Hypothalamus (tissue), 51 donors: ENCODE results near the gene EME2.
A peak's percentile ranks its signal among the peaks of the same experiment; 100 is the strongest.

Experiments used
- DNase-seq, 51 donors: peaks; one replicate each; lab custom pipeline; 2025; lab: John Stamatoyannopoulos, UW

Gene EME2

DNA sequence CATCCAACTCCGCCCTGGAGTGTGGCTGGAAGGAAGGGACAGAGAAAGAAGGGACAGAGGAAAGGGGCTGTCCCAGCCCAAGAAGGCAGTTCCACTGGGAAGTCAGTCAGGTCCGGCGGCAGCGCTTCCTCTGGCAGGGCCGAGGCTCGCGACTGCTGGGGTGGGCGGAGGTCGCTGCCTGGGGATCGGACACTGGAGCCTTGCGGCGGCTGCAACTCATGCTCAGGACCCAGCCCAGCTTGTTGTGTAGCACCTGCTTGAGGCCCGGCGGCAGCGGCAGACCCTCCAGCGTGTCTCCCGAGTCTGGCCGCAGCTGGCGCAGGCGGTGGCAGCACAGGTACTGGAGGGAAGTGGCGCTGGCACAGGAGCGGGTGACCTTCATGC is 4.4 kb downstream of the EME2 start:
- DNase-seq = no peak

DNA sequence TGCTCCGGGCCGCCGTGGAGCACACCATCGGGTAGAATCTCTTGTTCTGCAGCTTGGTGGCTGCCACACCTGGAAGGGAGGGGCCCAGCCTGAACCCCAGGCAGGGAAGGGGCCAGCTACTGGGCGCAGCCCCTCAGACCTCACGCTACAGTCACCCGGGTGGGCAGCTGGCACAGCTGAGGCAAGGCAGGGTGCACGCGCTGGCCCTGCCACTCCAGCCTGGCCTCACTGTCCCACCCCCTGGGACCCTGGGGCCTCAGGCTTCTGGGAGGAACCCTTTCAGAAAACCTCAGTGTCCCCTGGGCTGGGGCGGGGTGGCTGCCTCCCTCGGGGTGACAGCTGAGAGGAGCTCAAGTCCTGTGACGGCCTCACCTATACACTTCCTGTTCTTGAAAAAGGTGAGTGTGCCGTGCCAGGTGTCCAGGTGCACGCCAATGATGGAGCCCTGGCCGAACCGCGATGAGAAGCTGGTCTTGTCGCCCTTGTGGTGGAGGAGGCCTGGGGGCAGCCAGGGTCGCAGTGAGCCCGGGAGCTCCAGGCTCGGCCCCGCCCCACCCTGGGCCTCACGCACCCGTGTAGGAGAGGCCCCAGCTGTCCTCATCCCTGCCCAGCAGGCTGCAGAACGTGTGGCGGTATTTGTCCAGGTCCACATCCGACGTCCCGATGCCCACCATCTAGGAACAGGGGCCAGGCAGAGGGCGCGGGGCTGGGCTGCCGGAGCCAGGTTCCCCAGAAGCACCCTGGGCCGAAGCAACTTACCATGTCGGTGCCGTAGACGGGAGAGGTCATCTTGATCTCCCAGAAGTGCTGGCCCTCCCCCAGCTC is 5.0 kb downstream of the EME2 start:
- no peak for DNase-seq

DNA sequence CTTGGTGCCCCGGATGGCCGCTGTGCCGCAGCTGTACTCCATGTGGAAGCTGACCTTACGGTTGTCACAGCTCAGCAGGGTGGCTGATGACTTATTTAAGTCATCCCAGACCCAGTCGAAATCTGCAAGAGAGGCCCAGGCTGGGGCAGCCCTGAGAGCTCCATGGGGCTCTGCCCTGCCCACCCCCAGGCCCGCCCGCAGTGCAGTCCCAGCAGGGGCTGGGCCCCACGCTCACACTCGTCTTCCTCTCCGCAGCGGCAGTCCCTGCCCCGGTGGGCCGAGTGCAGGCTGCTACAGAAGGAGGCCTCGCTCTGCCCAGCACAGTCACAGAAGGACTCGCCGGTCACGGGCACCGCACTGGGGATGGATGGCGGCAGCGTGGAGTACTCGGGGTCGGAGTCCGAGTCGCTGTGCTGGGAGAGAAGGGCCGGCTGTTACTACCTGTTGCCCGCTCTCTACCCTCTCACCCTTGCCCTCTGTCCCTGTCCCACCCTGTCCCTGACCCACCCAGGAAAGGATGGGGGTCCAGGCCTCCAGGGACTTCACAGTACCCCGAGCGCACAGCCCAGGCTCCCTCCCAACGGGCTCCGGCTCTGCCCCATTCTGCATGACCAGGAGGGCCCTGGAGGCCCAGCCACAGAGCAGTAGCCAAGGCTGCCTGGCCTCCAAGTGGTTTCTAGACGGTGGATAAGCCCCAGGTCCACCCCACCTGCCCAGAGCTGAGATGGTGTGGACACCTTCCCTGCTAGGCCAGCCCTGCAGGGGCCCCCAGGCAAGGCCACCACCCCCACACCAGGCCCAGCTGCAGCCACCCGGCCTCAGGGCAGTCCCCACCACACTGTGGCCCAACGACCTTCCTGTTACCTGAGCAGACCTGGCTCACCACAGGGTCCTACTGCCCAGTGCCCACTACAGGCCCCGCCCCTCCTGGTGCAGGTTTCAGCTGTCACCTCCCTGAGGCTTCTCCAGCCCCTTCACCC is 5.9 kb downstream of the EME2 start:
- DNase-seq = no peak

DNA sequence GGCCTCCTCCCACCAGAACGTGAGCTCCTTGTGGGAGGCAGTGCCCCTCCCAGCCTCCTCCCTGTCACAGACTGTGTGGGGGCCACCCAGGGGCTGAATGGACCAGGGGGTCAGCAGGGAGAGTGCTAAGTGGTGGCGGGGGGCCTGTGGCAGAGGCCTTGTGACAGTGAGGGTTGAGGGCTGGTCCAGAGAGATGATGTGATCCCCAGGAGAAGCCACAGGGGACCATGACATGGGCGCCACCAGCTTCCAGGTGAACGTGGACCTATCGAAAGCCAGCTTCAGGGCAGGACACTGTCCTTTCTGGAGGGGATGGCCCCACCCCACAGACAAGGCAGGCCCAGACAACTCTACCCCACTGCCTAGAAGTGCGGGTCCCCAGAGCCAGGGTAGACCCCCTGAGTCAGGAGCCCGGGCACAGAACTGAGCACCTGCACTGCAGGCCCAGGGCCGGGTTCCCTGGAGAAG is 6.7 kb downstream of the EME2 start:
- no peak for DNase-seq

DNA sequence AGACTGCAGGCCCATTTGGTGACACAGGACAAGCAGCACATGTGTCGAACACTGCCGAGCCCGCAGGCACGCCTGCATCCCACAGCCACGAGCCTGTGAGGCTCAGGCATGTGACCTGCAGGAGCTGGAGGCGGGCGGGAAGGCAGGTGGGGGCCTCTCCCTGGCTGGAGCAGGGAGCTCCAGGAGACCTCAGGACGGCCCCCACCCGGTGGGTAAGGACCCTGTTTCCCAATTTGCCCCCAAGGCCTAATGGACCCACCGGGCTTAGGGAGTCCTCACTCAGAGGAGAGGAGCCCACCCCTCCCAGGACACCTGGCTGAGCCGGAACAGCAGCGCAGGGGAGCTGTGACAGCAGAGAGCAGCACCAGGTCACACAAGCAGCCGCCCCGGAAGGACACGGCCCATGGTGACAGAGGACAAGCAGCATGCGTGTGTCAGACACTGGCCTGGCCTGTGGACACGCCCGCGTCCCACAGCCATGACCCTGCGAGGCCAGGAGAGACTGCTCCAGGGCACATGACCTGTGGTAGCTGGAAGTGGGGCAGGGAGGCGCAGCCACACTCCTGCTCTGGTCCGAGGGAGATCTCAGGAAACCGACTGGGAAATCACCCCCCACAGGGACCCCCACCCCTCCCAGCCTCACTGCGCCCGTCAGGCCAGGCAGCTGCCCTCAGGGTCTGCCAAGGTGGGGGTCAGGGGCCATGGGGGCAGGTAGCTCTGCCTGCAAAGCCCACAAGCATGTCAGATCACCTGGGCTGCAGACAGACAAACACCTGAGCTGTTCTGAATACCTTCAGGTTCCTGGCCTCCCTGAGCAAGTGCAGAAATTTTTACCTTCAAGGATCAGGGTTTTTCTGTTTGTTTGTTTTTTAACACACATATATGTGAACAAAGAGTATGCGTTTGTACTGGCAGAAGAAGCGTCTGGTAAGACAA is 7.4 kb downstream of the EME2 start:
- DNase-seq = peak in 1 of 51 donors; percentile 20

DNA sequence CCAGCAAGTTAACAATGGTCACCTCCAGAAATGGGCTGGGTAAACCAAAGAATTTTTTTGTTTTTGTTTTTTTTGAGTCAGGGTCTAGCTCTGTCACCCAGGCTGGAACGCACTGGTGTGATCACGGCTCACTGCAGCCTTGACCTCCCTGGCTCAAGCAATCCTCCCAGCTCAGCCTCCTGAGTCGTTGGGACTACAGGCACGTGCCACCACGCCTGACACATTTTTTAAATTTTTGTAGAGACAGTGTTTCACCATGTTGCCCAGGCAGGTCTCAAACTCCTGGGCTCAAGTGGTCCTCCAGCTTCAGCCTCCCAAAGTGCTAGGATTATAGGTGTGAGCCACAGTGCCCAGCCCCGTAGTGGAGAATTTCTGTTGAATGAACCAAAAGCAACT is 8.1 kb downstream of the EME2 start:
- DNase-seq = no peak

DNA sequence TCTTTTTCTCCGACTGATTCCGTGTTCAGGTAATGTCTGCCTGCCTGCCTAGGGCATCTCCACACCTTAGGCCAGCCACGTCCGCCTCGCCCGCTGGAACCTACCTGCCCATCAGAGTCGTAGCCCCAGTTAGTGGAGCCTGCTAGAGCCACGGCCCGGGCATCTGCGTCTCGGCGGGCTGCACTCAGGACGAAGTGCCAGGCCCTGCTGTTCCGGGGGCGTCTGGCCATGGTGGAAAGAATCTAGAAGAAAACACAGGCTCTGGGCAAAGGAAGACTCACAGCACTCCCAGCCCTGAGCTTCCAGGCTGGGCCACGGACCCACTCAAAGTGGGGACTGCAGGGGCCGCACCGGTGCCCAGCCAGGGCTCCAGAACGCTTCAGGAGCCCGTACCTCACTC is 8.6 kb downstream of the EME2 start:
- DNase-seq = no peak

DNA sequence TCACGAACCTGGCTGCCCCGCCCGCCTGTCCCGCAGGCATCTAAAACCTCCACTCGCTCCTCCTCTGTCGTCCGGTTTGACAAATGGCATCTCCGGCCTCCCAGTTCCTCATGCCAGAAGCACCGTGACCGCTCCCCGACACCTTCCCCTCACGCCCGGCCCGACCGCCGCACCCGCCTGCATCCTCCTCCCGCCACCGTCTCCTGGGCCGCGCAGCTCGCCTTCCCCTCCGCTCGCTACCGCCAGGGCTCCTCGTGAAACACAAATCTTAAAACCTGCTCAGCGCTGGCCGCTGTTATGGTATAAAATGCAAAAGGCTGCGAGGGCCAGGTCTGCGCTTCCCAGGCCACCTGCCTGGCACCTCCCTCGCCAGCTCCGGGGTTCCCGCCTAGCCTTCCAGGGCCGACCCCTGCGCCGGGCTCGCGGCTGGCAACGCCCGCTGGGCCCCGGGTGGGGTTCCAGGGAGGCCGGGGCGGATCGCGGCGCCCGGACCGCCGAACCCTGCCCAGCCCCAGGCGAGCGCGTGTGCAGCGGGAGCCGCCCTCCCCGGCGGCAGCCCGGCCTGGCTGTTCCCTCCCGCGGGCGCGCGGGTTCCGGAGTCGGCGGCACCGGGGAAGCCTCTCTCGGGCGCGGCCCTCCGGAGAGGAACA is 9.3 kb downstream of the EME2 start:
- no peak for DNase-seq

DNA sequence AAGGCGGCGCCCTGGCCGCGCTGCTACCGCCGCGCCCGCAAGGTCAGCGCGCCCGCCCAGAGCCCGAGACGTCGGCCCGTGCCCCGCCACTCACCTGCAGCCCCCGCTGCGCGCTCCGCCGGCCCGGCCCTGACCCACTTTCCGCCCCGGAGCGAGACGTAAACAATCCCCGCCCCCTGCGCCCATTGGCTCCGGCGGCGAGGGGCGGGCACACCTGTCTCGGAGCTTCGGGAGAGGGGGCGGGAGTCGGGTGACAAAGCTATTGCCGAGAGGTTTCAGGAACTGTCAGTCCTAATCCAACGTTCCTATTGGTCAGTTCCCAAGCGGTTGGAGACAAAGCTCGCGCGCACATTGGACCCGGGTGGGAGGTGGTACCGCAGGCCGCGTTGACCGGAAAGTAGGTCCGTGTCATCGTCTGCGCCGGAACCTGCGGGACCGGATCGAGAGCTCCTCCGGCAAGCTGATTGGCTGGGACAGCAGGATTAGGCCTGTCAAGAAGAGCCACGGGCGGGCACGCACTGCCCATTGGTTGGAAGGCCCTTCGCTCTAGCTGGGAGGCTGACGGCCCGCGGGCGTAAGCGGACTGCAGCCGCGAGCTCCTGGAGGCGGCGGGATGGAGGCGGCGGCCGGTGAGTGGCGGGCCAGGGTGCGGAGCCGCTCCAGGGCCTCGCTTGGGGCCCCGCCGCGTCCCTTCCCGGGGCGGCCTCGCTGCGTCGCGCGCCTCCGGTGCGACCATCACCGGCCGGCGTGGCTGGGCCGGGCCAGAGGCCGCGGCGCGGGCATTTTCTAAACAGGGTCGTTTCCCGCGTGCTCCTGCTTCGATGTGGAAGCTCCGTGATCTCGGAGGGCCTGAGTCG is 10.0 kb downstream of the EME2 start, which contains the start of the genes NUBP2 and SPSB3:
TSS of gene NUBP2 (plus strand) at position 553 of the 857 bp plus-strand sequence. CDS start at position 614, 61 bp downstream.
TSS of gene SPSB3 (minus strand) at position 164 of the 857 bp plus-strand sequence. CDS start 1,088 bp downstream, outside the sequence.
- peak; percentile 83 to 100 (median 100) for DNase-seq

DNA sequence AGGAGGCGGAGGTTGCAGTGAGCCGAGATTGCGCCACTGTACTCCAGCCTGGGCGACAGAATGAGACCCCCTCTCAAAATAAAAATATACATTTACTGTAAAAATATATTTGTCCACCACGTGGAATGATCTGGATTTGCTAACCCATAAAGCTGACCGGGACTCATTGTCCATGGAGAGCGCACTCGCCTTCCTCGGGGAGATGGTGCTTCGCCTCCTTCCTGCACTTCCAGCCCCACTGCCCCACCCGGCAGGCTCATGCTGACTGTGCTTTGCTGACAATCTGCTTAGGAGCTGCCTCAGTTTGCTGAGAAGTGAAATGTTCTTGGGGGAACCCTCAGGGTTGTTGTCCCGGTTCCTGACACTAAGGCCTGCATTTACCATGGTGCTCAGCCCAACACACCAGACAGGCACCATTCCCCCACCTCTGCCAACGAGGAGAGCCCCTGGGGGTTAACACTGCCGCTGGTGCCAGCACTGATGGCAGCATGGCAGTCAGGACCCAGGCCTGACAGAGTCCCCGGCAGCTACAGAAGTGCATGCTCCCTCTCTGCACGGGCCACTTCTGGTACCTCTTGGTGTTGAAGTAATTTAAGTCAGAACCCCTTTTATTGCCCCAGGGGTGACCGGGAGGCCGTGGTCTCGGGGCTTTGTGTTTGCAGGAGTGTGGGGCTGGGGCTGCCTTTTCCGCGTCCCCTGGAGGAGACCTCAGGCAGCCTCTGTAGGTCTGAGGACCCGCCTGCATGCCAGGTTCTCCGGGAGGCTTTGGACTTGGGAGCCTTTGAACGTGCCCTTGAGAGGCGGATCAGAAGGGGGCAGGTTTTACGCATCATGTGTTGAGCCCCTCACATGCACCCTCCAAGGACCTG is 12.6 kb downstream of the EME2 start:
- DNase-seq = no peak

DNA sequence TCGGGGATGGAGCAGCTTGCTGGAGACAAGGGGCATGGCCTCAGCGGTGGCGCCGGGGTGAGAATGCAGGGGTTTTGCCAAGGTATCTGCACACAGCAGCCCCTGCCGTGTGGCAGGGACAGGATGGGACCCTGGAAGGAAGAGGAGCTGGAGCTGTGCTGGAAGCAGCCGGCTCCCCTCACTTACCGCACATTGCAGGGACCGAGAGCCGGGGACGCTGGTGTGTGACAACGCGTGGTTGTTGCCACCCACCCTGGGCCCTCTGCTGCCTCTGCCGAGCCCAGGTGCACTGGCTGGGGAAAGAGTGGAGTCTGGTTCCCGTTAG is 13.2 kb downstream of the EME2 start:
- no peak for DNase-seq

DNA sequence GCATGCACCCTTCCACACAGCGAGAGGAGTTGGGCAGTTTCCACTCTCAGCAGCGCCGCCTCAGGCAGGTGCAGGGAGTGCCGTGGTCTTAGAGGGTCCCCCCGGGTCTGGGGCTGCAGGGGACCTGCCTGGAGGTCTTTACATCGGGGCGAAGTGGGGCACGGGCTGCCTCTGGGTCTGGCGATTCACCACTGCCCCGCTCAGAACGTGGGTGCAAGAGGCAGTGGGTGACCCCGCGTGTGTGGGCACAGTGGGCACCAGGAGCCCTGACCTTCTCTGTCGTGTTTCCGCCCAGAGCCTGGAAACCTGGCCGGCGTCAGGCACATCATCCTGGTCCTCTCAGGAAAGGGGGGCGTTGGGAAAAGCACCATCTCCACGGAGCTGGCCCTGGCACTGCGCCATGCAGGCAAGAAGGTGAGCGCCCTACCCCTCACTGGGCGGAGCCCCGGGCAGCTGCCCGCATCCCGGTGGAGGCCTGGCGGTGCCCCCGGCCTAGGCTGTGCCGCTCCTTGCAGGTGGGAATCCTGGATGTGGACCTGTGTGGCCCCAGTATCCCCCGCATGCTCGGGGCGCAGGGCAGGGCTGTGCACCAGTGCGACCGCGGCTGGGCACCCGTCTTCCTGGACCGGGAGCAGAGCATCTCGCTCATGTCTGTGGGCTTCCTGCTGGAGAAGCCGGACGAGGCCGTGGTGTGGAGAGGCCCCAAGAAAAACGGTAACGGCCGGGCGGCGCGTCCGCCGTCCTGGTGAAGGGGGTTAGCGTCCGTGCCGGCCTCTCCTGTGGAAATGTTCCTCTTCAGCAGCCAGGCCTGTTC is 13.8 kb downstream of the EME2 start:
- DNase-seq = no peak

DNA sequence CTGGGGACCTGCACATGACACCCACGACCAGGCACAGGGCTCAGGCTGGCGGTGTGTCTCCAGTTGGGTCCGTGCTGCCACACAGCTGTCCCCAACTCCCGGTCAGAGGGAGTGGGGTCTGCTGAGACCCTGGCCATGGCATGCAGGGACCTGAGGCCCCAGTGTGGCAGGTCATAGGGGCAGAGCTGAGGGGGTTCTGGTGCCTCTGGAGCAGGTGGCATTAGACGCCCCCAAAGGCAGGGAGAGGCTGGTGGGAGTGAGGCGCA is 14.4 kb downstream of the EME2 start:
- no peak for DNase-seq

DNA sequence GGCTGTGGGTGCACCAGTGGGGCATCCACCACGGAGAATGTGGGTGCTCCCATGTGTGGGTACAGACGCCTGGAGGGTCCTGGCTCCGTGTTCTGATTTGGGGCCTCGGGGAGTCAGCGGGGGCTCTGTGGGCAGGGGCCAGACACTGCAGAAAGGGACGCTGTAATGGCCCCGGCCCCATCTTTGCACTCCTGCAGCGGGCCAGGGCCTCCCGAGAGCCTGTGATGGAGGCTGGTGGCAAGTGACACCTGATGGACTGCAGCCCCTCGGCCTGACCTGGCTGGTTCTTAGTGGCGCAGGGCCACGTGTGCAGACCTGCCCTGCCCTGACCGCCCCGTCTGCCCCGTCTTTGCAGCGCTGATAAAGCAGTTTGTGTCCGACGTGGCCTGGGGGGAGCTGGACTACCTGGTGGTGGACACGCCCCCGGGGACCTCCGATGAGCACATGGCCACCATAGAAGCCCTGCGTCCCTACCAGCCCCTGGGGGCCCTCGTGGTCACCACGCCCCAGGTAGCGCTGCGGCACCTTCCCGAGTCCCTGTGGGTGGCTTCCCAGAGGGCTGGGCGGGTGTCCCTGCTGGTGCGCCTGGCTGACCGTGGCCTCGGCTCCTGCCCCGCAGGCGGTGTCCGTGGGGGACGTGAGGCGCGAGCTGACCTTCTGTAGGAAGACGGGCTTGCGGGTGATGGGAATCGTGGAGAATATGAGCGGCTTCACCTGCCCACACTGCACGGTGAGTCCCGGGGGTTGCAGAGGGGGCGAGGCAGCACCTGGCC is 14.9 kb downstream of the EME2 start:
- DNase-seq = no peak

DNA sequence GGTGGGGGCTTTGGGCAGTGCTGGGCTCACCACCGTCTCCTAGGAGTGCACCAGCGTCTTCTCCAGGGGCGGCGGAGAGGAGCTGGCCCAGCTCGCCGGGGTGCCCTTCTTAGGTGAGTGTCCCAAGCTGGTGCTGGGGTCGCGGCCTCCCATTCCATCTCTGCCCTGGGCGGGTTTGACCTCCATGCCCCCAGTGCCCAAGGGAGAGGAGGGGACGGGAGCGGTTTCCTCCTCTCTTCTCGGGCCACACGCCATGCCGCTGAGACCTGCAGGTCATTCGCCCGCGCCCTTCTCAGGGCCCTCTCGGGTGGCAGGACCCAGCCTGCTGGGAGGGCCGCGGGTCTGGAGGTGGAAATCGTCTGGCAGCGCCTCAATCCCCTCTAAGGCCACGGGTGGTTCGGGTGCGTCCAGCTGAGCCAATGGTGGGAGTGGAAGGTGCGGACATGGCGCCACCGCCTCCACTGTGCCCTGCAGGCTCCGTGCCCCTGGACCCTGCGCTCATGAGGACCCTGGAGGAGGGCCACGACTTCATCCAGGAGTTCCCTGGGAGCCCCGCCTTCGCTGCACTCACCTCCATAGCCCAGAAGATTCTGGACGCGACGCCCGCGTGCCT is 15.6 kb downstream of the EME2 start:
- no peak for DNase-seq

DNA sequence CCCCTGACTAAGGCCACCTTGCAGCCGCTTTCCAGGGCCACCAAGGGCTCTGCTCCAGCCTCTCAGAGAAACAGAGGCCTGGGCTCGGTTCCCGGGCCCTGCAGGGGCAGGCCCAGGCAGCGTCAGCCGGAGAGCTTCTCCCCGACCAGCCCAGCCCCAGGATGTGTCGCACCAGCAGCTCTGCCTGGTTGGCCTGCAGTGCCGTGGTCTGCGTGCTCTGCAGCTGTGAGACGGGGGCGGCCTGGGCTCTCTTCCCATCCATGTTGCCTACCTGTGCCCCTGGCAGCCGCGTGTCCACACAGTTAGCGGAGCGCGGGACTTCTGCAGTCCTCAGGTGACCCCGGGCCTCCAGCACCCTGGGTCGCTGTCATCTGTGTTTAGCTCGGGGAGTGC is 16.1 kb downstream of the EME2 start:
- DNase-seq = no peak
